Lower lobe of right lung (tissue), 2 donors: ENCODE data around the gene MAP3K13. TPM values are rescaled to one million over a fixed set of nuclear protein-coding genes. Genes with fewer than 3 reads are reported as not detected.
"Not testable (repeated sequence)": the region's sequence is repeated elsewhere in the genome, so short reads cannot be mapped to it uniquely, and the experiment has no call there.

Source experiments
- ATAC-seq, 2 donors: fragments of 200-7000 bp; cut with Tn5 transposase; one replicate each; pipeline ENCODE4 v1.9.1; 2020 to 2022; ENCODE audit warnings: mild to moderate bottlenecking in 2 of 2, moderate library complexity in 2 of 2
- DNase-seq: peaks from one replicate; pipeline ENCODE4 v3.0.0-alpha.2; 2020
- H3K27ac ChIP-seq: fragments of 200-600 bp; one replicate; pipeline ENCODE4 v1.8.0; 2022
- H3K27me3 ChIP-seq: fragments of 200-600 bp; one replicate; pipeline ENCODE4 v1.8.0; 2022; ENCODE audit warnings: low read depth
- H3K36me3 ChIP-seq: fragments of 200-600 bp; one replicate; pipeline ENCODE4 v1.8.0; 2022; ENCODE audit warnings: mild to moderate bottlenecking
- H3K4me1 ChIP-seq: fragments of 200-600 bp; one replicate; pipeline ENCODE4 v1.8.0; 2022
- H3K4me3 ChIP-seq: fragments of 200-600 bp; one replicate; pipeline ENCODE4 v1.8.0; 2022; ENCODE audit warnings: mild to moderate bottlenecking
- H3K9me3 ChIP-seq: fragments of 200-600 bp; one replicate; pipeline ENCODE4 v1.8.0; 2022
- intact Hi-C: fragments of 100-400 bp; cut with DNase I; formaldehyde crosslinking; loops from one replicate; pipeline ENCODE4 v1.11.0; 2022
- total RNA-seq: library from RNA; stranded (reverse); fragmentation: NEBNext Ultra II Directional; extraction: Animal tissue kit (Norgen Biotek cat#: 25700); gene quantifications from one replicate; pipeline ENCODE4 v1.2.1, GENCODE V29; 2021
- TF ChIP-seq, protein P1 (sequence below): fragments of 200-600 bp; IDR thresholded peaks from one replicate; pipeline ENCODE4 v1.8.0; 2022; ENCODE audit warnings: antibody characterized with exemption, mild to moderate bottlenecking
- donor health status: DM: no; HTN: yes; CAD: no; lungs with severe emphysema.

MAP3K13 gene
- total RNA-seq, 1 donor from 2014 or later: 35.4 TPM

DNA sequence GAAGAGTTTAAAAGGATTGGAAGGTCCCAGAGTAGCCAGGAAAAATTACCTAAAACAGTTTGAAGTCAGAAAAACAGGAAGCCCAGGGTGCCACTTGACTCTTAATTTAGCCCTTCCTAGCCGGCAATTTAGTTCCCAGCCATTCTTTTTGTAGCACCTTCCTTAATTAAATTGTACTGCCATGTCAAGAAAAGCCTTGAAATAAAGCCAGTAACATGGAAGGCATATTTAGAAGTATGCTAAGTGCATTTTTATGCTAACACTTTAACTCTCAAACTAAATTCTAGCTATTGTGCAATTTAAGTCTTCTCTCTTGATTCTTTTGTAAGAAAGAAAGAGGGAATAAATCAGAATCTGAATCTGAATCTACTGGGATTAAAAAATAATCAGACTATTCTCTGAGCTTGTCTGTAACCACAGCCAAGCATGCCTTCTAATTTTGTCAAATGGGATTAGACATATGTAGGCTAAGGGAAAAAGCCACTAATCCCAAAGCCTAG is 43.2 kb downstream of the MAP3K13 start:
- DNase-seq (no peak), ATAC-seq (peak; percentile 56 to 72)

DNA sequence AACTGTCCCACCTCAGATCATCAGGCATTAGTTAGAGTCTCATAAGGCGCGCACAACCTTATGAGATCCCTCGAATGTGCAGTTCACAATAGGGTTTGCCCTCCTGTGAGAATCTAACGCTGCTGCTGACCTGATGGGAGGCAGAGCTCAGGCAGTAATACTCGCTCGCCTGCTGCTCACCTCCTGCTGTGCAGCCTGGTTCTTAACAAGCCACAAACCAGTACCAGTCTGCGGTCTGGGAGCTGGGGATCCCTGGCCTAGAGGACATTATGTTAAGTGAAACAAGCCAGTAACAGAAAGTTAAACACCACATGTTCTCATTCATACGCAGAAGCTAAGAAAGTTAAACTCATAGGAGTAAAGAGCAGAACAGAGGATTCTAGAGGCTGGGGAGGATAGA is 47.0 kb downstream of the MAP3K13 start:
- Histone ChIP-seq H3K36me3 (no peaks in the 10 kb centered on the region), H3K27ac (no peak overlapping the region), H3K9me3 (no peaks in the 10 kb centered on the region), H3K4me3 (no peak overlapping the region), H3K4me1 (no peaks in the 10 kb centered on the region), H3K27me3 (no peaks in the 10 kb centered on the region)
- TF ChIP-seq, protein P1, sequence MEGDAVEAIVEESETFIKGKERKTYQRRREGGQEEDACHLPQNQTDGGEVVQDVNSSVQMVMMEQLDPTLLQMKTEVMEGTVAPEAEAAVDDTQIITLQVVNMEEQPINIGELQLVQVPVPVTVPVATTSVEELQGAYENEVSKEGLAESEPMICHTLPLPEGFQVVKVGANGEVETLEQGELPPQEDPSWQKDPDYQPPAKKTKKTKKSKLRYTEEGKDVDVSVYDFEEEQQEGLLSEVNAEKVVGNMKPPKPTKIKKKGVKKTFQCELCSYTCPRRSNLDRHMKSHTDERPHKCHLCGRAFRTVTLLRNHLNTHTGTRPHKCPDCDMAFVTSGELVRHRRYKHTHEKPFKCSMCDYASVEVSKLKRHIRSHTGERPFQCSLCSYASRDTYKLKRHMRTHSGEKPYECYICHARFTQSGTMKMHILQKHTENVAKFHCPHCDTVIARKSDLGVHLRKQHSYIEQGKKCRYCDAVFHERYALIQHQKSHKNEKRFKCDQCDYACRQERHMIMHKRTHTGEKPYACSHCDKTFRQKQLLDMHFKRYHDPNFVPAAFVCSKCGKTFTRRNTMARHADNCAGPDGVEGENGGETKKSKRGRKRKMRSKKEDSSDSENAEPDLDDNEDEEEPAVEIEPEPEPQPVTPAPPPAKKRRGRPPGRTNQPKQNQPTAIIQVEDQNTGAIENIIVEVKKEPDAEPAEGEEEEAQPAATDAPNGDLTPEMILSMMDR: no peak
- intact Hi-C loops: no loop called here
- no peak for ATAC-seq
- DNase-seq: no peak

More for the DNA sequence above, 43.2 kb downstream of the MAP3K13 start:
- intact Hi-C loops: no loop called here
- TF ChIP-seq, protein P1: no peak
- Histone ChIP-seq H3K36me3 (no peaks in the 10 kb centered on the region), H3K4me1 (no peaks in the 10 kb centered on the region), H3K27me3 (no peaks in the 10 kb centered on the region), H3K27ac (peak overlapping the region; percentile 52), H3K9me3 (no peaks in the 10 kb centered on the region), H3K4me3 (no peak overlapping the region)

DNA sequence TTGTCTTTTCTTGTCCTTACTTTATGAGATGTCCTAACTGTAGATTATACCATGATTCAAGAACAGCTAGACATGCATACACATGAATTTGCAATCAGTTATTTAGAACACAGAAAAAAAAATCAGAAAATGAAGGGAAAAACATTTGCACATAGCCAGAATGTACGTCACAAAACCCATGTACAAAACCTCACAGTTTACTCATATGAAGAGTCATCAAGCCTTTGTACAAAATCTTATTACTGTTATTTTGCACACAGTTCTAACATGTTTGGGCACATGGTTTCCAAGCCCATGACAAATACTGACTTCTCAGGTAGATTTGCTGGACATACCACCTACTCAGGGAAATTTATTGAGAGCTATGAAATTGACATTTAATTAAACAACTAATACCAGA is 48.2 kb downstream of the MAP3K13 start:
- ATAC-seq: no peak

DNA sequence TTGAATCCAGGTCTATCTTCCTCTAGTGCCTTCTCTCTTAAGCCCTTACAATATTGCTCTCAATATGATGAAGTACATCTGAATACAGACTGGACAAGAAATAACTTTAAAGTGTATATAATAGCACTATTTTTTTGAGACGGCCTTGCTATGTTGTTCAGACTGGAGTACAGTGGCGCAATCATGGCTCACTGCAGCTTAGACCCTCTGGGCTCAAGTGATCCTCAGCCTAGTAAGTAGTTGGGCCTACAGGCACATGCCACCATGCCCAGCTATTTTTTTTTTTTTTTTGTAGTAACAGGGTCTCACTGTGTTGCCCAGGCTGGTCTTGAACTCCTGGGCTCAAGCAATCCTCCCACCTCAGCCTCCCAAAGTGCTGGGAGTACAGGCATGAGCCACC is 53.6 kb downstream of the MAP3K13 start:
- DNase-seq: no peak
- peak; percentile 69 to 74 for ATAC-seq
- H3K4me3 ChIP-seq: no peak overlapping the region
- TF ChIP-seq, protein P1: no peak
- no peaks in the 10 kb centered on the region for H3K9me3 ChIP-seq
- no peaks in the 10 kb centered on the region for H3K27me3 ChIP-seq
- H3K27ac ChIP-seq: no peak overlapping the region
- peaks cover 11% of the 10 kb centered on the region for H3K4me1 ChIP-seq
- intact Hi-C loops: no loop called here
- no peaks in the 10 kb centered on the region for H3K36me3 ChIP-seq

More for the DNA sequence above, 48.2 kb downstream of the MAP3K13 start:
- no peak for DNase-seq
- no peaks in the 10 kb centered on the region for H3K27me3 ChIP-seq
- H3K36me3 ChIP-seq: no peaks in the 10 kb centered on the region
- H3K4me1 ChIP-seq: no peaks in the 10 kb centered on the region
- TF ChIP-seq, protein P1: no peak
- H3K4me3 ChIP-seq: no peak overlapping the region
- H3K9me3 ChIP-seq: no peaks in the 10 kb centered on the region
- intact Hi-C loops: no loop called here
- H3K27ac ChIP-seq: no peak overlapping the region

DNA sequence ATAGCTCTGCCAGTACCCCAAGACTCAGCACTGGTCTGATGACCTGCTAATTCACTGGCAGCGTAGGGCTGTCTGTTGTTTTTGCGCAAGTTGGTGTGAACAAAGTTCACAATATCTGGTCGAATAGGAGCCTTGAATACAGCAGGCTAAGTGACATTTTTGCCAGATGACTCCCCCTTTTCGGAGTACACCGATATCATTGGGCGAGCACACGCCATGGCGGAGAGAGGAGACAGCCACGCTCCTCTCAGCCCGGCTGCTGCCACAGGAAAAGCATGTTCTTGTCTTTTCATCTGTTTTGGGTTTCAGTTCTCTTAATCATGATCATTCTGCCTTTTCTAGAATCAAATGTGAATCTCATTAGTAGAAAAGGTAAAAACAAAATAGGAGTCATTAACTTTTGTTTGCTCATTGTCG is 55.6 kb downstream of the MAP3K13 start:
- intact Hi-C loops, H3K36me3 ChIP-seq, H3K4me3 ChIP-seq, H3K27ac ChIP-seq, H3K27me3 ChIP-seq, H3K9me3 ChIP-seq, DNase-seq, ATAC-seq: not testable (repeated sequence)
- H3K4me1 ChIP-seq: peaks cover 18% of the 10 kb centered on the region

DNA sequence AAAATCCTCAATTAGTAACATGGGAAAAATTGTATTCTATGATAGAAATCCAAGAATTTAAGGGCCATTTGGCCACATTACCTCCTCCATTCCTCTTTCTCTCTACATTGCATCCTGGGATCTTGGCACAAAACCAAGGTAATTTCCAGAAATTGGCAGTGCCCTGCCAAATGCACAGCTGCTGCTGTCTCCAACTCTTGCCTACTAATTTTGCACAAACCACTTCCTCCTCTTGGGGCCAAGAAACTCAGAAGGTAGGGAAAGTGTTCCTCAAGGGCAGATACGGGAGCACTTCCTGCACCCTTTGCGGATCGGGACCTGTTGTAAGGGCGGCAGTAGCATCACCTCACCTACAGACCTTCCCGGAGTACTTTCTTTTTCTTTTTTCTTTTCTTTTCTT is 57.8 kb downstream of the MAP3K13 start:
- ATAC-seq: peak; percentile 79 to 83
- peak; percentile 50 for DNase-seq

More for the DNA sequence above, 57.8 kb downstream of the MAP3K13 start:
- TF ChIP-seq, protein P1: no peak
- no peaks in the 10 kb centered on the region for H3K27me3 ChIP-seq
- intact Hi-C loops: no loop called here
- H3K4me3 ChIP-seq: no peak overlapping the region
- peaks cover 19% of the 10 kb centered on the region for H3K4me1 ChIP-seq
- H3K9me3 ChIP-seq: no peaks in the 10 kb centered on the region
- no peak overlapping the region for H3K27ac ChIP-seq
- H3K36me3 ChIP-seq: no peaks in the 10 kb centered on the region
